Testis (tissue), 2 donors: ENCODE results near the gene CHST3.

ENCODE experiments used
- POLR2A ChIP-seq: fragments of 450-650 bp; IDR thresholded peaks from one replicate; pipeline ENCODE4 v1.6.1; 2017; ENCODE audit warnings: antibody characterized with exemption, mild to moderate bottlenecking, moderate library complexity
- TF ChIP-seq, protein P1 (sequence below), 3 experiments: fragments of 450-650 bp in 2 of 3; fragments of 200-600 bp in 1 of 3; sonication (generic) in 1 of 3; IDR thresholded peaks; one replicate each; pipeline ENCODE4 v1.5.1; 2016 to 2019; ENCODE audit warnings: antibody characterized with exemption in 3 of 3, mild to moderate bottlenecking in 2 of 3, moderate library complexity in 1 of 3

DNA sequence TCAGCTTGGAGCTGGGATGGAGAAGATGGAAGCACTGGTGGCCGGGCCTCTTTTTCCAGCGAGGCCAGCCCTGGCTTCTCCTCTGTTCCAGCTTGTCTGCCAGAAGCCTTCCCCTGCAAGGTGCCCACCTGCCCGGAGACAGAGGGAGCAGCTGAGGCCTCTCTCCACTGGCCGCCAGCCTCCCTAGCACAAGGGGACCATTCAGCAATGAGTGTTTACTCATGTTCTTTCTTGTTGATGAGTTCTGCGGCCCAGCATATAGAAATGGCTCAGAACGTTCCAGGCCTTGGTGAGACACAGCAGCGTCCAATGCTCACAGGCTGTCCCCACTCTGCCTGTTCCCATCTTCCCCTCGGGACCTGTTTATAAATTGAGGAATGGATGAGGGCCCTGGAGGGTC is 47.3 kb downstream of the CHST3 start:
- TF ChIP-seq, protein P1, sequence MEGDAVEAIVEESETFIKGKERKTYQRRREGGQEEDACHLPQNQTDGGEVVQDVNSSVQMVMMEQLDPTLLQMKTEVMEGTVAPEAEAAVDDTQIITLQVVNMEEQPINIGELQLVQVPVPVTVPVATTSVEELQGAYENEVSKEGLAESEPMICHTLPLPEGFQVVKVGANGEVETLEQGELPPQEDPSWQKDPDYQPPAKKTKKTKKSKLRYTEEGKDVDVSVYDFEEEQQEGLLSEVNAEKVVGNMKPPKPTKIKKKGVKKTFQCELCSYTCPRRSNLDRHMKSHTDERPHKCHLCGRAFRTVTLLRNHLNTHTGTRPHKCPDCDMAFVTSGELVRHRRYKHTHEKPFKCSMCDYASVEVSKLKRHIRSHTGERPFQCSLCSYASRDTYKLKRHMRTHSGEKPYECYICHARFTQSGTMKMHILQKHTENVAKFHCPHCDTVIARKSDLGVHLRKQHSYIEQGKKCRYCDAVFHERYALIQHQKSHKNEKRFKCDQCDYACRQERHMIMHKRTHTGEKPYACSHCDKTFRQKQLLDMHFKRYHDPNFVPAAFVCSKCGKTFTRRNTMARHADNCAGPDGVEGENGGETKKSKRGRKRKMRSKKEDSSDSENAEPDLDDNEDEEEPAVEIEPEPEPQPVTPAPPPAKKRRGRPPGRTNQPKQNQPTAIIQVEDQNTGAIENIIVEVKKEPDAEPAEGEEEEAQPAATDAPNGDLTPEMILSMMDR (IDR thresholded peaks at IDR 0.05) = no peak
- TF ChIP-seq POLR2A = no peak
